Fibroblast of lung (primary cell): Measurements from ENCODE around the gene MAL. TPM values are rescaled to one million over a fixed set of nuclear protein-coding genes. Genes with fewer than 3 reads are reported as not detected.

ENCODE experiments used
- DNase-seq, 2 donors: peaks; one replicate each; pipeline versions ENCODE4 v3.0.0 to v3.0.0-alpha.2; 2010; ENCODE audit warnings: low read depth in 2 of 2
- H2AFZ ChIP-seq: 2 replicates; pipeline ENCODE4 v1.5.1; 2012; ENCODE audit warnings: low read length, control low read depth, inconsistent platforms
- H3K27ac ChIP-seq: 2 replicates; pipeline ENCODE4 v1.5.1; 2011; ENCODE audit warnings: low read length, control low read depth; ENCODE audit not compliant: insufficient read depth
- H3K27me3 ChIP-seq: 2 replicates; pipeline ENCODE4 v1.5.1; 2011; ENCODE audit warnings: mild to moderate bottlenecking, low read length; ENCODE audit not compliant: control insufficient read depth, insufficient read depth
- H3K36me3 ChIP-seq: 2 replicates; pipeline ENCODE4 v1.5.1; 2011; ENCODE audit warnings: low read length; ENCODE audit not compliant: control insufficient read depth, insufficient read depth
- H3K4me1 ChIP-seq: 2 replicates; pipeline ENCODE4 v1.5.1; 2011; ENCODE audit warnings: low read length; ENCODE audit not compliant: control insufficient read depth, insufficient read depth; ENCODE audit errors: extremely low read depth
- H3K4me2 ChIP-seq: 2 replicates; pipeline ENCODE4 v1.5.1; 2011; ENCODE audit warnings: low read length, control low read depth; ENCODE audit not compliant: insufficient read depth; ENCODE audit errors: extremely low read depth
- H3K4me3 ChIP-seq, 4 experiments: fragments of 200-600 bp in 1 of 4; sonication (generic) in 1 of 4; replicated peaks in 1 of 4; 2 replicates each; pipeline ENCODE4 v1.5.1; 2011 to 2016; ENCODE audit warnings: low read length in 4 of 4, low read depth in 3 of 4, mild to moderate bottlenecking in 3 of 4, control low read depth in 2 of 4, inconsistent platforms in 1 of 4, mixed read lengths in 1 of 4; ENCODE audit not compliant: insufficient read depth in 1 of 4; ENCODE audit errors: control extremely low read depth in 1 of 4
- H3K79me2 ChIP-seq: 2 replicates; pipeline ENCODE4 v1.5.1; 2012; ENCODE audit warnings: mild to moderate bottlenecking, low read length, inconsistent platforms; ENCODE audit not compliant: control insufficient read depth, insufficient read depth
- H3K9ac ChIP-seq: 2 replicates; pipeline ENCODE4 v1.5.1; 2011; ENCODE audit warnings: mild to moderate bottlenecking, low read length, control low read depth; ENCODE audit not compliant: insufficient read depth
- H3K9me3 ChIP-seq: 2 replicates; pipeline ENCODE4 v1.5.1; 2012; ENCODE audit warnings: low read depth, low read length; ENCODE audit not compliant: control insufficient read depth, insufficient read depth
- H4K20me1 ChIP-seq: 2 replicates; pipeline ENCODE4 v1.5.1; 2011; ENCODE audit warnings: low read length; ENCODE audit not compliant: control insufficient read depth, insufficient read depth; ENCODE audit errors: extremely low read depth
- CTCF ChIP-seq, 2 donors: IDR thresholded peaks in 1 of 2; conservative IDR thresholded peaks in 1 of 2; 1 replicate in 1 of 2; 2 replicates in 1 of 2; pipeline ENCODE4 v1.5.1; 2011 to 2012; ENCODE audit warnings: low read length in 2 of 2, control low read depth in 1 of 2, inconsistent platforms in 1 of 2, low read depth in 1 of 2, mild to moderate bottlenecking in 1 of 2
- EZH2 ChIP-seq: IDR thresholded peaks from 2 replicates; pipeline ENCODE4 v1.5.1; 2012; ENCODE audit warnings: low read length, control low read depth, mild to moderate bottlenecking; ENCODE audit errors: missing control alignments
- polyA plus RNA-seq, 2 donors: library from polyadenylated mRNA; depleted of rRNA in 1 of 2; stranded (reverse) in 1 of 2; unstranded in 1 of 2; fragments of >200 nt; gene quantifications; 2 replicates each; pipeline ENCODE4 v1.2.1, GENCODE V29; 2011 to 2012; ENCODE audit warnings: missing spikeins in 1 of 2
- total RNA-seq: library from RNA; depleted of rRNA; stranded (reverse); fragments of >200 nt; gene quantifications from 2 replicates; pipeline ENCODE4 v1.2.1, GENCODE V29; 2014

The MAL gene
- total and polyA plus RNA-seq, 2 donors (not counting 1 experiment from before 2014, with no cell fraction given) = not detected

- H3K9ac ChIP-seq = no peak overlapping the region
- no peak overlapping the region for H2AFZ ChIP-seq
- no peak overlapping the region for H3K4me2 ChIP-seq
- no peaks in the 10 kb centered on the region for H4K20me1 ChIP-seq
- no peaks in the 10 kb centered on the region for H3K79me2 ChIP-seq
- H3K9me3 ChIP-seq = no peaks in the 10 kb centered on the region
- no peak for TF ChIP-seq EZH2
- TF ChIP-seq CTCF (conservative IDR thresholded peaks at IDR 0.05 in 1 of 2, IDR thresholded peaks at IDR 0.05 in 1 of 2; ENCODE audit: low read depth in 1 of 2, low read length in 2 of 2) = no peak
- no peak for DNase-seq
- no peak overlapping the region for H3K27ac ChIP-seq
- no peaks in the 10 kb centered on the region for H3K36me3 ChIP-seq
- no peak overlapping the region for H3K4me3 ChIP-seq
- H3K27me3 ChIP-seq = peaks cover 11% of the 10 kb centered on the region
- H3K4me1 ChIP-seq = no peaks in the 10 kb centered on the region
Measured at GRCh38 chr2:95077861-95078603, 52.5 kb downstream of the MAL start.

GRCh38 chr2:95079199-95079683, 53.7 kb downstream of the MAL start:
- H2AFZ ChIP-seq = no peak overlapping the region
- H3K4me1 ChIP-seq = no peaks in the 10 kb centered on the region
- no peaks in the 10 kb centered on the region for H3K36me3 ChIP-seq
- no peak overlapping the region for H3K27ac ChIP-seq
- DNase-seq = peak in 1 of 2 donors; percentile 33
- H3K27me3 ChIP-seq = peaks cover 11% of the 10 kb centered on the region
- H3K4me3 ChIP-seq = no peak overlapping the region
- no peak overlapping the region for H3K9ac ChIP-seq
- H3K9me3 ChIP-seq = no peaks in the 10 kb centered on the region
- no peak for TF ChIP-seq EZH2
- no peak for TF ChIP-seq CTCF (conservative IDR thresholded peaks at IDR 0.05 in 1 of 2, IDR thresholded peaks at IDR 0.05 in 1 of 2; ENCODE audit: low read depth in 1 of 2, low read length in 2 of 2)
- H4K20me1 ChIP-seq = no peaks in the 10 kb centered on the region
- H3K4me2 ChIP-seq = no peak overlapping the region
- H3K79me2 ChIP-seq = no peaks in the 10 kb centered on the region

- H3K9ac ChIP-seq = no peak overlapping the region
- H3K4me2 ChIP-seq = no peak overlapping the region
- TF ChIP-seq EZH2 = no peak
- TF ChIP-seq CTCF (conservative IDR thresholded peaks at IDR 0.05 in 1 of 2, IDR thresholded peaks at IDR 0.05 in 1 of 2; ENCODE audit: low read depth in 1 of 2, low read length in 2 of 2) = no peak
- no peak overlapping the region for H3K4me3 ChIP-seq
- DNase-seq = no peak
- H2AFZ ChIP-seq = no peak overlapping the region
- peaks cover 10% of the 10 kb centered on the region for H3K27me3 ChIP-seq
- H3K9me3 ChIP-seq = no peaks in the 10 kb centered on the region
- peaks cover 2% of the 10 kb centered on the region for H3K36me3 ChIP-seq
- no peaks in the 10 kb centered on the region for H3K4me1 ChIP-seq
- H3K27ac ChIP-seq = no peak overlapping the region
- no peaks in the 10 kb centered on the region for H4K20me1 ChIP-seq
- H3K79me2 ChIP-seq = no peaks in the 10 kb centered on the region
Measured at GRCh38 chr2:95082477-95082876, 57.0 kb downstream of the MAL start.
